GM12878 (cell line): ENCODE measurements around the gene ROCK2. TPM values are rescaled to one million over a fixed set of nuclear protein-coding genes. Genes with fewer than 3 reads are reported as not detected.
A peak's percentile ranks its signal among the peaks of the same experiment; 100 is the strongest.

Experiments
- ATAC-seq: fragments of 200-7000 bp; cut with Tn5 transposase; 3 replicates; pipeline ENCODE4 v1.9.1; 2020; ENCODE audit warnings: mild to moderate bottlenecking, moderate library complexity
- BruUV-seq: library from RNA; stranded (reverse); fragments of 400-500 nt; replicated peaks from 2 replicates; lab custom pipeline; 2021; lab: Mats Ljungman, UMichigan
- CTCF ChIA-PET: fragments of 300-600 bp; sonication (Branson Sonifier 250); formaldehyde crosslinking; extraction: SDS; loops from one replicate; lab custom pipeline; 2021; ENCODE audit warnings: inconsistent platforms; lab: Yijun Ruan, JAX
- POLR2A ChIA-PET: fragments of 350-600 bp; formaldehyde crosslinking; extraction: SDS; loops from one replicate; lab custom pipeline; 2021; ENCODE audit warnings: inconsistent platforms; lab: Charles Lee
- RAD21 ChIA-PET: fragments of 300-600 bp; sonication (Branson Sonifier 250); formaldehyde crosslinking; loops from one replicate; lab custom pipeline; 2023; ENCODE audit warnings: antibody characterized with exemption; ENCODE audit not compliant: unreplicated experiment; lab: Charles Lee
- SMC1A ChIA-PET: fragments of 300-600 bp; sonication (Branson Sonifier 250); formaldehyde crosslinking; loops from one replicate; lab custom pipeline; 2023; ENCODE audit not compliant: unreplicated experiment, uncharacterized antibody; lab: Charles Lee
- DNase-seq: peaks from one replicate; pipeline ENCODE4 v3.0.0-alpha.2; 2011; ENCODE audit warnings: low read depth, low spot score
- FAIRE-seq: peaks from 3 replicates; lab custom pipeline; 2011; peaks lifted over from hg19 to GRCh38; lab: Jason Lieb, UNC
- H2AFZ ChIP-seq: 2 replicates; pipeline ENCODE4 v1.6.0; 2011; ENCODE audit warnings: low read depth, low read length, control low read depth; ENCODE audit not compliant: control insufficient read depth
- H3K27ac ChIP-seq: 2 replicates; pipeline ENCODE4 v1.5.1; 2011; ENCODE audit warnings: control low read depth; ENCODE audit not compliant: control insufficient read depth, insufficient read depth
- H3K27me3 ChIP-seq, 2 experiments: replicated peaks in 1 of 2; 2 replicates each; pipeline versions ENCODE4 v1.6.0 to v1.6.1; 2011; ENCODE audit warnings: low read length in 1 of 2; ENCODE audit not compliant: control insufficient read depth in 2 of 2, insufficient read depth in 2 of 2
- H3K36me3 ChIP-seq, 2 experiments: 2 replicates each; pipeline ENCODE4 v1.5.1; 2011; ENCODE audit warnings: low read length in 1 of 2; ENCODE audit not compliant: control insufficient read depth in 2 of 2, insufficient read depth in 2 of 2
- H3K4me1 ChIP-seq: 2 replicates; pipeline ENCODE4 v1.6.1; 2011; ENCODE audit warnings: mild to moderate bottlenecking, low read length, moderate library complexity, mixed read lengths; ENCODE audit not compliant: control insufficient read depth, insufficient read depth
- H3K4me2 ChIP-seq: 2 replicates; pipeline ENCODE4 v1.6.0; 2011; ENCODE audit warnings: control low read depth; ENCODE audit not compliant: control insufficient read depth, insufficient read depth
- H3K4me3 ChIP-seq: fragments of 200-600 bp; sonication (generic); 2 replicates; pipeline ENCODE4 v1.5.1; 2016
- H3K79me2 ChIP-seq: 2 replicates; pipeline ENCODE4 v1.6.0; 2011; ENCODE audit warnings: low read length; ENCODE audit not compliant: control insufficient read depth, insufficient read depth
- H3K9ac ChIP-seq: 2 replicates; pipeline ENCODE4 v1.8.0; 2011; ENCODE audit warnings: low read length, control low read depth, mixed read lengths; ENCODE audit not compliant: control insufficient read depth, insufficient read depth
- H3K9me3 ChIP-seq: replicated peaks from 3 replicates; pipeline ENCODE4 v1.5.1; 2011; ENCODE audit warnings: mild to moderate bottlenecking, low read length; ENCODE audit not compliant: control insufficient read depth, insufficient read depth
- H4K20me1 ChIP-seq: 2 replicates; pipeline ENCODE4 v1.6.0; 2011; ENCODE audit not compliant: control insufficient read depth, insufficient read depth
- BMI1 ChIP-seq: fragments of 450-650 bp; IDR thresholded peaks from 2 replicates; pipeline ENCODE4 v1.6.1; 2016; ENCODE audit warnings: mild to moderate bottlenecking, moderate library complexity, borderline replicate concordance
- CREB1 ChIP-seq: IDR thresholded peaks from 2 replicates; pipeline ENCODE4 v1.6.1; 2012; ENCODE audit warnings: low read depth, mild to moderate bottlenecking, inconsistent platforms
- NFYA ChIP-seq: IDR thresholded peaks from 2 replicates; pipeline ENCODE4 v1.6.1; 2011; ENCODE audit warnings: low read depth, mild to moderate bottlenecking, low read length, improper control_type of control experiment, borderline replicate concordance
- PML ChIP-seq: IDR thresholded peaks from 2 replicates; pipeline ENCODE4 v1.6.1; 2012; ENCODE audit warnings: low read length, inconsistent platforms
- WGBS: methylation state at CpG from one replicate; pipeline ENCODE4 v1.1.6; 2016; ENCODE audit warnings: low lambda C conversion rate; ENCODE audit not compliant: insufficient replicate concordance, insufficient coverage; ENCODE audit errors: missing lambda C conversion rate; 5-methylcytosine and 5-hydroxymethylcytosine counted together
- in situ Hi-C: fragments of 300-500 bp; cut with MboI; formaldehyde crosslinking; loops from 9 replicates; pipeline ENCODE4 v1.14.3; 2018; ENCODE audit warnings: mixed read lengths
- intact Hi-C: fragments of 100-400 bp; cut with micrococcal nuclease; formaldehyde crosslinking; loops from one replicate; pipeline ENCODE4 v1.14.2; 2022; ENCODE audit not compliant: unreplicated experiment
- polyA plus RNA-seq, 11 experiments: library from polyadenylated mRNA; depleted of rRNA in 4 of 11; unstranded in 6 of 11; stranded (reverse) in 5 of 11; fragments of >200 nt; fragmentation: Nextera tagmentation in 4 of 11; fragmentation: Illumina TruSeq in 1 of 11; extraction: Ambion mirVana in 4 of 11; extraction: Trizol in 1 of 11; gene quantifications; 1 replicate in 1 of 11; 2 replicates in 10 of 11; pipeline versions ENCODE4 v1.2.1 to v1.2.3, GENCODE V29; 2011 to 2016; ENCODE audit warnings: inconsistent platforms in 2 of 11, missing spikeins in 2 of 11, low read depth in 1 of 11
- total RNA-seq, 4 experiments: library from RNA; depleted of rRNA in 3 of 4; stranded (reverse); fragments of >200 nt in 3 of 4; fragmentation: Illumina TruSeq in 1 of 4; extraction: Trizol in 1 of 4; gene quantifications; 2 replicates each; pipeline versions ENCODE4 v1.2.1 to v1.2.3, GENCODE V29; 2013 to 2021

ROCK2 gene
- total and polyA plus RNA-seq, 10 of the 15 experiments (the other 5 are each of a cell fraction or from before 2014, with no cell fraction given): 4.6 to 22.1 (median 8.3) TPM

GRCh38 chr2:11133238-11133935, 211.0 kb downstream of the ROCK2 start:
- WGBS: 67% methylated on average over 21 of the region's 25 CpGs
- Histone ChIP-seq H3K36me3 (no peaks in the 10 kb centered on the region), H3K4me2 (peak overlapping the region; percentile 78; the same call in 1 of the 2 replicates), H3K9ac (no peak overlapping the region)
- POLR2A ChIA-PET: interaction anchor here (0.9 kb wide), 1 partner anchor 22 kb away, joined by 3 read pairs; the partner anchor contains the start of gene SLC66A3
- intact Hi-C loops: loop anchor here (5.0 to 10.0 kb wide), 2 partner anchors 211 to 344 kb away; partner anchors contain the start of gene ROCK2
- CTCF ChIA-PET: interaction anchor here (0.6 to 7.4 kb wide), 42 partner anchors 10 to 646 kb away, joined by 3 to 122 read pairs (median 4); partner anchors contain the start of genes E2F6 and SLC66A3
- no peak for TF ChIP-seq NFYA
- TF ChIP-seq PML: no peak
- TF ChIP-seq CREB1: no peak
- TF ChIP-seq BMI1: no peak
- TF ChIP-seq, all 136 proteins: peak for 0
- no peak for DNase-seq
- ATAC-seq: no peak
- Histone ChIP-seq H2AFZ (peak overlapping the region; percentile 66), H3K4me3 (peak overlapping the region; percentile 58; the same call in 1 of the 2 replicates), H3K9me3 (no peaks in the 10 kb centered on the region), H3K27ac (no peak overlapping the region), H4K20me1 (no peaks in the 10 kb centered on the region), H3K79me2 (no peaks in the 10 kb centered on the region), H3K4me1 (peaks cover 8% of the 10 kb centered on the region), H3K27me3 (no peaks in the 10 kb centered on the region; a peak in 2 of 4 replicates)
- no TSS peak for BruUV-seq
- no peak for FAIRE-seq
- in situ Hi-C loops: loop anchor here (5.0 kb wide), 2 partner anchors 314 to 449 kb away; no protein-coding TSS in a partner anchor
- ChIA-PET SMC1A (interaction anchor here (1.0 to 3.9 kb wide), 11 partner anchors 20 to 454 kb away, joined by 3 to 30 read pairs (median 4); no protein-coding TSS in a partner anchor), RAD21 (interaction anchor here (0.6 to 3.6 kb wide), 19 partner anchors 11 to 451 kb away, joined by 3 to 23 read pairs (median 3); no protein-coding TSS in a partner anchor)
